ENCODE results near the gene C3orf80.

The C3orf80 gene

GRCh38 chr3:160265088-160265487, 39.9 kb downstream of the C3orf80 start:
- in situ Hi-C loops (cut with MboI; ENCODE audit: low pct_unique_long_range_greater_than_20kb, low sequenced_read_pairs): no loop called here

More at GRCh38 chr3:160265088-160265487, 39.9 kb downstream of the C3orf80 start:
- DNase-seq: no peak
